ENCODE measurements around the gene RSRC1.
"Not testable (repeated sequence)": the region's sequence is repeated elsewhere in the genome, so short reads cannot be mapped to it uniquely, and the experiment has no call there.

The RSRC1 gene

GRCh38 chr3:158404131-158404718, 294.3 kb downstream of the RSRC1 start:
- no peak for TF ChIP-seq CTCF (IDR thresholded peaks at IDR 0.05; ENCODE audit: insufficient read depth, low read length, missing control alignments)
- ChIA-PET CTCF (interaction anchor here (2.3 kb wide), 1 partner anchor 30 kb away, joined by 11 read pairs; no protein-coding TSS in a partner anchor), POLR2A (no interaction called here)
- DNase-seq (ENCODE audit: low read depth, low spot score), result no peak
- no peak overlapping the region for H3K4me3 ChIP-seq (ENCODE audit: low read depth, low read length)

- ChIA-PET POLR2A (no interaction called here), CTCF (no interaction called here)
- DNase-seq (ENCODE audit: low read depth, low spot score), result no peak
- no peak overlapping the region for H3K4me3 ChIP-seq (ENCODE audit: low read depth, low read length)
- TF ChIP-seq CTCF (IDR thresholded peaks at IDR 0.05; ENCODE audit: insufficient read depth, low read length, missing control alignments), result no peak
Measured at GRCh38 chr3:158405507-158405906, 295.6 kb downstream of the RSRC1 start.

DNA sequence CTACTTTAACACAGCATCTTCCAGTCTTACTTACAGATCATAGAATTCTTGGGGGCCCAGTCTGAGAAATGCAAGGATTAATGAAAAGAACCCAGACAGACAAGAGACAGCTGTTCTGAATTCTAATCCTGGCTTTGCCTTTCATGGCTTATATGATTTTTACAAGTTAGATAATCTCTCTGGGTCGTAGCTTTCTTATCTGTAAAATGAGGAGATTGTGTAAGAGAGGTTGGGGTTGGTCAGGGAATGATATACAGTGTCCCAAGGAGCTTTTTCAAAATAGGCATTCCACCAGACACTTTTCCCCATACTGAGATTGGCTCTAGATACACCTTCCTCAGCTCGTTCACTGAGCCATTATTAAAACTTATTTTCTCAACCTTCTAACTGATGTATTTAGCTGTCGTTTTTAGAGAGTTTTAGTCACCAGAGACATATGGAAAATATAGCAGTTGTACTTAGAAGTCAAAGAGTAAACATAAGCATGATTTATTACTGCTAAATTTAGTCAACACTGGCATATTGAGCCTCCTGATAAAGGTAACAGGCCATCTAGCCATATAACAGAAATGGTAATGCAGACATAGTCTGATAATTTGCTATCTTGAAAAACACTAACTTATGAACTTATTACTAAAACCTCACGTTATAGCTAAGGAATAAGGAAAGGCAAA, 298.1 kb downstream of the RSRC1 start:
- CTCF ChIA-PET, result no interaction called here
- POLR2A ChIA-PET, result no interaction called here
- TF ChIP-seq CTCF (IDR thresholded peaks at IDR 0.05; ENCODE audit: insufficient read depth, low read length, missing control alignments), result no peak

DNA sequence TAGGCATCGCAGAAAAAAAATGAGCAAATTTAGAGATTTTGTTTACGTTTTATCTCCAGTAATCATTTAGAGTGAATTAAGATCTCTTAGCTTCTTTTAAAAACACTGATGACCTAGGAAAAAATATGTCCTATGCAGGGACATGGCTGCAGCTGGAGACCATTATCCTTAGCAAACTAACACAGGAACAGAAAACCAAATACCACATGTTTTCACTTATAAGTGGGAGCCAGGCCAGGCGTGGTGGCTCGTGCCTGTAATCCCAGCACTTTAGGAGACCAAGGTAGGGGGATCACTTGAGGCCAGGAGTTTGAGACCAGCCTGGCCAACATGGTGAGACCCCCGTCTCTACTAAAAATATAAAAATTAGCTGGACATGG, 298.6 kb downstream of the RSRC1 start:
- CTCF ChIA-PET; H3K4me3 ChIP-seq (ENCODE audit: low read depth, low read length); DNase-seq (ENCODE audit: low read depth, low spot score); POLR2A ChIA-PET: not testable (repeated sequence)

More for the DNA sequence above, 298.1 kb downstream of the RSRC1 start:
- DNase-seq (ENCODE audit: low read depth, low spot score), result no peak
- no peak overlapping the region for H3K4me3 ChIP-seq (ENCODE audit: low read depth, low read length)

- POLR2A ChIA-PET, result no interaction called here
- no peak for TF ChIP-seq CTCF (IDR thresholded peaks at IDR 0.05; ENCODE audit: insufficient read depth, low read length, missing control alignments)
- DNase-seq (ENCODE audit: low read depth, low spot score), result no peak
- H3K4me3 ChIP-seq (ENCODE audit: low read depth, low read length), result no peak overlapping the region
- CTCF ChIA-PET, result no interaction called here
Measured at GRCh38 chr3:158418035-158418434, 308.1 kb downstream of the RSRC1 start.

DNA sequence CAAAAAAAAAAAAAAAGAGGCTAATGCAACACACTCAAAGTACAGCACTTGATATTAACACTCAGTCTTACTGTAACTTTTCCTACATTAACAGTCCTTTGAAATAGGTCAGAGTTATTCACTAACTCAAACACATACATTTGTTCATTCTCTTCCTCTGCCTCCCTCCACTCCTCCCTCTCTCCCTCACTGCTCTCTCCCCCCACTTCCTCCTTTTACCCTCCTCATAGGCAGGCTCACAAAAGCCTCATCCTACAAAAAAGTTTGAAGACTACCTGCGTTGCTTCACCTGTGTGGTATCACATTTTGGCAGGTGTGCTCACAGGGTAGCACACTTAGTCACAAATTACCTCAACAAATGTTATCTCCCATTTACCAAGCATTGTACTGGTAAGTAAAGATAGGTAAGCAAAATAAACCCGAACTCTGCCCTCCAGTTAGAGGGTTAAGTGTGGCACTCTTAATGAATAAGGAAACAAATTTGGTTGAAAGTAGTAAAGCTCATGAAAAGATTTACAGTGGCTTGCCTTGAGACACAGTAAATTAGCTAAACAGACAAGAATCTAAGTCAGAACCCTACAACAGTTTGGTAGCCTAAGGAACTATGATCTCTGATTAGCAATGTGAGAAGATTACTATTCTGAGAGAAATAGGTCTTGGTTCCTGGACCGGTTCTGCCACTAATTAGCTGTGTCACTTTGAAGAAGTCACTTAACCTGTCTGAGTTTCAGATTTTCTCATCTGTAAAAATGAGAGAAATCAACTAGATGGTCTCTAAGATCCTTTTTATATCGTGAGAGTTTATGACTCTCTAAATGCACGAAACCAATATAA, 310.1 kb downstream of the RSRC1 start:
- POLR2A ChIA-PET, result no interaction called here

More for the DNA sequence above, 310.1 kb downstream of the RSRC1 start:
- no peak for TF ChIP-seq CTCF (IDR thresholded peaks at IDR 0.05; ENCODE audit: insufficient read depth, low read length, missing control alignments)
- DNase-seq (ENCODE audit: low read depth, low spot score), result no peak
- CTCF ChIA-PET, result interaction anchor here (1.0 to 1.5 kb wide), 2 partner anchors 13 to 887 kb away, joined by 3 to 4 read pairs; no protein-coding TSS in a partner anchor
- no peak overlapping the region for H3K4me3 ChIP-seq (ENCODE audit: low read depth, low read length)

Data from AG04449 (cell line).